Psoas muscle (tissue), 8 donors: ENCODE measurements around the gene ATF7. TPM values are rescaled to one million over a fixed set of nuclear protein-coding genes. Genes with fewer than 3 reads are reported as not detected.
A peak's percentile ranks its signal among the peaks of the same experiment; 100 is the strongest.

Experiments
- ATAC-seq, 4 donors: fragments of 200-7000 bp; cut with Tn5 transposase; one replicate each; pipeline ENCODE4 v1.9.1; 2020; ENCODE audit warnings: moderate library complexity in 3 of 4, mild to moderate bottlenecking in 2 of 4
- DNase-seq, 2 donors: peaks; one replicate each; pipeline ENCODE4 v3.0.0-alpha.2; 2020
- H3K27ac ChIP-seq: fragments of 200-600 bp; one replicate; pipeline ENCODE4 v1.8.0; 2022
- H3K27me3 ChIP-seq, 3 donors: fragments of 200-600 bp in 1 of 3; one replicate each; pipeline versions ENCODE4 v1.6.1 to v1.8.0; 2013 to 2022; ENCODE audit warnings: low read length in 2 of 3, mild to moderate bottlenecking in 2 of 3, moderate library complexity in 1 of 3; ENCODE audit not compliant: insufficient read depth in 3 of 3
- H3K36me3 ChIP-seq, 2 donors: fragments of 200-600 bp in 1 of 2; one replicate each; pipeline versions ENCODE4 v1.6.1 to v1.8.0; 2013 to 2022; ENCODE audit warnings: low read depth in 1 of 2, mild to moderate bottlenecking in 1 of 2, moderate library complexity in 1 of 2; ENCODE audit not compliant: insufficient read depth in 1 of 2
- H3K4me1 ChIP-seq: fragments of 200-600 bp; one replicate; pipeline ENCODE4 v1.8.0; 2022
- H3K4me3 ChIP-seq: fragments of 200-600 bp; one replicate; pipeline ENCODE4 v1.8.0; 2022; ENCODE audit warnings: mild to moderate bottlenecking
- H3K9me3 ChIP-seq: fragments of 200-600 bp; one replicate; pipeline ENCODE4 v1.8.0; 2022
- WGBS, 3 donors: extraction: QIAGEN DNeasy Blood & Tissue Kit; methylation state at CpG; one replicate each; pipeline versions ENCODE4 v1.1.6 to v1.1.7; 2013; 5-methylcytosine and 5-hydroxymethylcytosine counted together
- intact Hi-C, 2 donors: fragments of 100-400 bp; cut with DNase I; formaldehyde crosslinking; loops; one replicate each; pipeline versions ENCODE4 v1.11.0 to v1.14.2; 2022
- polyA plus RNA-seq, 3 donors: library from polyadenylated mRNA; stranded (reverse); fragments of 200-250 nt; gene quantifications; one replicate each; pipeline ENCODE4 v1.2.3, GENCODE V29; 2013
- total RNA-seq, 4 donors: library from RNA; stranded (reverse); fragmentation: NEBNext Ultra II Directional in 2 of 4; extraction: Animal tissue kit (Norgen Biotek cat#: 25700) in 2 of 4; gene quantifications; one replicate each; pipeline versions ENCODE4 v1.2.1 to v1.2.4, GENCODE V29; 2021 to 2023
- TF ChIP-seq, protein P1 (sequence below): fragments of 200-600 bp; IDR thresholded peaks from one replicate; pipeline ENCODE4 v1.8.0; 2022; ENCODE audit warnings: antibody characterized with exemption
- donor health status: healthy with polysubstance abuse.
- donor health status: DM: no; HTN: no; CAD: no; lungs with moderate emphysema.
- donor health status: Bipolar disorder and iron deficiency.
- donor health status: healthy.
- donor health status: DM: yes; HTN: yes; CAD: no.
- donor health status: DM: no; HTN: no; CAD: no.
- donor health status: DM: no; HTN: no; CAD: no.
- donor health status: DM: yes; HTN: yes; CAD: no.

The ATF7 gene
- total and polyA plus RNA-seq, 7 donors, result 15.7 to 32.3 (median 25.4) TPM

DNA sequence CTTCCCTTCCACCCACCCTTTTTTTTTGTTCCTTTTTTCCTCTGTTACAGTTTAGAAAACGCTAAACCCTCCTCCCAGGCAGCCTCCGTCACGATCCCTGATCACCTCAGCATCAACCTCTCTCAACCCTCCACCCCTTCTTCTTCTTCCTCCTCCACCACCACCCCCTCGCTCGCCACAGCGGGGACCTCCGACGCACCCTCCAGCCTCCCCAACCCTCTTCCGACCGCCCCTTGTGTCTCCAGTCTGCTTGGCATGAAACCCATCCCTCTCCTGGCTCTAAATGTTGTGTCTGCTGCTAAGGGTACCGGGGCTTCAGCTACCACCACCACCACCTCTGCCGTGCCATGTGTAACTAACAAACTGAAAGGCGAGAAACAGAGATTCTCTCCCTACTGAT, 151.4 kb downstream of the ATF7 start:
- peaks cover 39 to 100% of the 10 kb centered on the region in 2 donors for H3K36me3 ChIP-seq
- TF ChIP-seq, protein P1, sequence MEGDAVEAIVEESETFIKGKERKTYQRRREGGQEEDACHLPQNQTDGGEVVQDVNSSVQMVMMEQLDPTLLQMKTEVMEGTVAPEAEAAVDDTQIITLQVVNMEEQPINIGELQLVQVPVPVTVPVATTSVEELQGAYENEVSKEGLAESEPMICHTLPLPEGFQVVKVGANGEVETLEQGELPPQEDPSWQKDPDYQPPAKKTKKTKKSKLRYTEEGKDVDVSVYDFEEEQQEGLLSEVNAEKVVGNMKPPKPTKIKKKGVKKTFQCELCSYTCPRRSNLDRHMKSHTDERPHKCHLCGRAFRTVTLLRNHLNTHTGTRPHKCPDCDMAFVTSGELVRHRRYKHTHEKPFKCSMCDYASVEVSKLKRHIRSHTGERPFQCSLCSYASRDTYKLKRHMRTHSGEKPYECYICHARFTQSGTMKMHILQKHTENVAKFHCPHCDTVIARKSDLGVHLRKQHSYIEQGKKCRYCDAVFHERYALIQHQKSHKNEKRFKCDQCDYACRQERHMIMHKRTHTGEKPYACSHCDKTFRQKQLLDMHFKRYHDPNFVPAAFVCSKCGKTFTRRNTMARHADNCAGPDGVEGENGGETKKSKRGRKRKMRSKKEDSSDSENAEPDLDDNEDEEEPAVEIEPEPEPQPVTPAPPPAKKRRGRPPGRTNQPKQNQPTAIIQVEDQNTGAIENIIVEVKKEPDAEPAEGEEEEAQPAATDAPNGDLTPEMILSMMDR, result no peak
- intact Hi-C loops, result loop anchor here in 1 of 2 donors (1.0 kb wide), 1 partner anchor 22 kb away; no protein-coding TSS in a partner anchor
- WGBS, 3 donors, result 67 to 77% (median 68%) methylated on average over 13 of the region's 13 CpGs
- H3K4me1 ChIP-seq, result peaks cover 68% of the 10 kb centered on the region
- no peak overlapping the region for H3K4me3 ChIP-seq
- DNase-seq (no peak), ATAC-seq (no peak)
- no peaks in the 10 kb centered on the region for H3K27me3 ChIP-seq
- H3K27ac ChIP-seq, result peak overlapping the region; percentile 10
- H3K9me3 ChIP-seq, result no peaks in the 10 kb centered on the region

GRCh38 chr12:53474077-53474476, 152.1 kb downstream of the ATF7 start:
- H3K27ac ChIP-seq, result peak overlapping the region; percentile 25
- H3K4me1 ChIP-seq, result peaks cover 73% of the 10 kb centered on the region
- peaks cover 42 to 100% of the 10 kb centered on the region in 2 donors for H3K36me3 ChIP-seq
- 71 to 92% (median 71%) methylated on average over 2 of the region's 2 CpGs for WGBS, 3 donors
- no peaks in the 10 kb centered on the region for H3K27me3 ChIP-seq
- no peak for ATAC-seq
- H3K9me3 ChIP-seq, result no peaks in the 10 kb centered on the region
- TF ChIP-seq, protein P1, result no peak
- no peak for DNase-seq
- intact Hi-C loops, result no loop called here
- no peak overlapping the region for H3K4me3 ChIP-seq

DNA sequence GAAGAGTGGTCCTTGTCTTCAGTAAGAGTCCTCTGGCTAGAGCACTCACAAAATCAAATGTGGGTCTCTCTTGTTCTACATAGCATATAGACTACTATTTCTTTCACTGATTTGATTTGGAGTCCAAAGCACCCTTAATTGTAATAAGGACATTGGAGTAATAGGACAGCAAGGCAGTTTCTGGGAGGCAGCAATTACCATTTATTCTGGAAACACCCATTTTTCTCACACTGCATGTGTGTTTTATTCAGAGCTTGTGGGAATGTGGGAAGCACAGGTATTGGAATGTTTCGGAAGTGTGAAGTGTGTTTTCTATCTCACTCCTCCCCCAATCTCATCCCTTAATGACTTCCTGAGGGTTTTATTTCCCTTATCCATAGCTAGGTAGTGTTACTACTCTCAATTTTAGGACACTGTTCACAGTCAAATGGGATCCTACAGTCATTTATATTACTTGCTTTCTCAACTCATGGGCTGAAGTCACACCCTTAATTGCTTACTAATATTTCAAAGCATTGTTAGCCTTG, 154.1 kb downstream of the ATF7 start:
- DNase-seq (no peak), ATAC-seq (no peak)
- TF ChIP-seq, protein P1, result no peak
- 72 to 87% (median 84%) methylated on average over 1 of the region's 1 CpG for WGBS, 3 donors
- Histone ChIP-seq H3K9me3 (no peaks in the 10 kb centered on the region), H3K36me3 (peaks cover 53 to 100% of the 10 kb centered on the region in 2 donors), H3K4me1 (peaks cover 81% of the 10 kb centered on the region), H3K27me3 (no peaks in the 10 kb centered on the region), H3K4me3 (no peak overlapping the region), H3K27ac (peak overlapping the region; percentile 11)
- intact Hi-C loops, result no loop called here

DNA sequence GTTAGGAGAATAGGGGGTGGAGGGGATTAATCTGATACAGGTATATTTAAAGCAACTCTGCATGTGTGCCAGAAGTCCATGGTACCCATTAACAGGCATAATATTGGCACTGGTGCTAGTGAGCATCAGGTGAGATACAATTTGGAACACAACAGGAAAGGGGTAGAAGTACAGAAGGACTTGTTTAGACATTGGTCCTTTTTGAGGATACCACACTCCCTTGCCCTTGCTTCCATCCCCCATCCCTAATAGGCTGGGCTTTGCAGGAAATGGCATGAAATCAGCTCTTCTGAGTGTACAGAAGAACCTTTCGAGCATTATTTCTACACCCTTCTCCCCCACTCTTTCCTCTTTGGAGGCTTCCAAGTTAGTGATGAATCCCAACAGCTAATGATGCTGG, 157.9 kb downstream of the ATF7 start:
- ATAC-seq (no peak), DNase-seq (no peak)
- intact Hi-C loops, result no loop called here
- H3K36me3 ChIP-seq, result peaks cover 54 to 100% of the 10 kb centered on the region in 2 donors
- no peak overlapping the region for H3K4me3 ChIP-seq
- no peaks in the 10 kb centered on the region for H3K9me3 ChIP-seq
- TF ChIP-seq, protein P1, result no peak
- H3K27ac ChIP-seq, result peak overlapping the region; percentile 66
- H3K4me1 ChIP-seq, result peaks cover 91% of the 10 kb centered on the region
- no peaks in the 10 kb centered on the region for H3K27me3 ChIP-seq
- WGBS, 3 donors, result 49 to 67% (median 64%) methylated on average over 1 of the region's 1 CpG

DNA sequence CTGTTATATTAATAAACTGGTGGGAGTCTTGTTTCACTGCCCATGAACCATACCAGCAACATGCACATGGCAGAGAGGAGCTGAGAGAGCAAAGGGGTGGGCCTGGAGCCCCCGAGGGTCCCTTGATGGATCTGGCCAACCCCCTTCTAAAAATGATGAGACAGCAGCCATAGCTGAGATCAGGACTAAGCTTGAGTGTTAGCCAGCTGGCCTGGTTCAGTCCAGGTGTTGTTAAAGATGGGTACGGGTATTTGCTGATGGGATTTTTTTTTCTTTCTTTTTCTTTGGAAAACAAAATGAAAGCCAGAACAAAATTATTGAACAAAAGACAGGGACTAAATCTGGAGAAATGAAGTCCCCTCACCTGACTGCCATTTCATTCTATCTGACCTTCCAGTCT, 158.3 kb downstream of the ATF7 start:
- TF ChIP-seq, protein P1, result no peak
- WGBS, 3 donors, result 28 to 51% (median 36%) methylated on average over 2 of the region's 2 CpGs
- Histone ChIP-seq H3K36me3 (peaks cover 57 to 100% of the 10 kb centered on the region in 2 donors), H3K27ac (peak overlapping the region; percentile 66), H3K27me3 (no peaks in the 10 kb centered on the region), H3K4me1 (peaks cover 91% of the 10 kb centered on the region), H3K9me3 (no peaks in the 10 kb centered on the region), H3K4me3 (no peak overlapping the region)
- intact Hi-C loops, result no loop called here
- ATAC-seq (no peak), DNase-seq (no peak)
